ENCODE measurements around the gene PREX1. TPM values are rescaled to one million over a fixed set of nuclear protein-coding genes. Genes with fewer than 3 reads are reported as not detected.
A peak's percentile ranks its signal among the peaks of the same experiment; 100 is the strongest.

The PREX1 gene
- total and polyA plus RNA-seq, 8 donors: 1.5 to 13.2 (median 6.3) TPM

- Histone ChIP-seq H3K4me3 (no peak overlapping the region), H3K27ac (no peak overlapping the region), H3K36me3 (no peaks in the 10 kb centered on the region), H3K27me3 (peaks cover 0 to 4% (median 0%) of the 10 kb centered on the region in 4 donors), H3K4me1 (peaks cover 17 to 20% (median 20%) of the 10 kb centered on the region in 3 donors), H3K9me3 (no peaks in the 10 kb centered on the region)
- TF ChIP-seq, protein P1, sequence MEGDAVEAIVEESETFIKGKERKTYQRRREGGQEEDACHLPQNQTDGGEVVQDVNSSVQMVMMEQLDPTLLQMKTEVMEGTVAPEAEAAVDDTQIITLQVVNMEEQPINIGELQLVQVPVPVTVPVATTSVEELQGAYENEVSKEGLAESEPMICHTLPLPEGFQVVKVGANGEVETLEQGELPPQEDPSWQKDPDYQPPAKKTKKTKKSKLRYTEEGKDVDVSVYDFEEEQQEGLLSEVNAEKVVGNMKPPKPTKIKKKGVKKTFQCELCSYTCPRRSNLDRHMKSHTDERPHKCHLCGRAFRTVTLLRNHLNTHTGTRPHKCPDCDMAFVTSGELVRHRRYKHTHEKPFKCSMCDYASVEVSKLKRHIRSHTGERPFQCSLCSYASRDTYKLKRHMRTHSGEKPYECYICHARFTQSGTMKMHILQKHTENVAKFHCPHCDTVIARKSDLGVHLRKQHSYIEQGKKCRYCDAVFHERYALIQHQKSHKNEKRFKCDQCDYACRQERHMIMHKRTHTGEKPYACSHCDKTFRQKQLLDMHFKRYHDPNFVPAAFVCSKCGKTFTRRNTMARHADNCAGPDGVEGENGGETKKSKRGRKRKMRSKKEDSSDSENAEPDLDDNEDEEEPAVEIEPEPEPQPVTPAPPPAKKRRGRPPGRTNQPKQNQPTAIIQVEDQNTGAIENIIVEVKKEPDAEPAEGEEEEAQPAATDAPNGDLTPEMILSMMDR (IDR thresholded peaks at IDR 0.05): no peak
- FAIRE-seq (no peak), ATAC-seq (no peak), DNase-seq (no peak)
- WGBS, 2 donors: 79 to 87% methylated on average over 3 of the region's 3 CpGs
- intact Hi-C loops (cut with DNase I): no loop called here
Observed at GRCh38 chr20:48793776-48794175, 34.0 kb downstream of the PREX1 start.

GRCh38 chr20:48791666-48792071, 36.1 kb downstream of the PREX1 start:
- 9% methylated on average over 6 of the region's 6 CpGs for WGBS, 2 donors
- H3K4me1 ChIP-seq: peaks cover 17 to 20% (median 20%) of the 10 kb centered on the region in 3 donors
- H3K4me3 ChIP-seq: no peak overlapping the region
- intact Hi-C loops (cut with DNase I): no loop called here
- no peaks in the 10 kb centered on the region for H3K9me3 ChIP-seq
- peaks cover 0 to 3% (median 0%) of the 10 kb centered on the region in 4 donors for H3K27me3 ChIP-seq
- no peaks in the 10 kb centered on the region for H3K36me3 ChIP-seq
- ATAC-seq (peak; percentile 54 to 75 (median 72)), FAIRE-seq (no peak), DNase-seq (peak in 4 of 6 donors; percentile 30 to 56 (median 40))
- H3K27ac ChIP-seq: no peak overlapping the region
- TF ChIP-seq, protein P1 (IDR thresholded peaks at IDR 0.05): no peak

DNA sequence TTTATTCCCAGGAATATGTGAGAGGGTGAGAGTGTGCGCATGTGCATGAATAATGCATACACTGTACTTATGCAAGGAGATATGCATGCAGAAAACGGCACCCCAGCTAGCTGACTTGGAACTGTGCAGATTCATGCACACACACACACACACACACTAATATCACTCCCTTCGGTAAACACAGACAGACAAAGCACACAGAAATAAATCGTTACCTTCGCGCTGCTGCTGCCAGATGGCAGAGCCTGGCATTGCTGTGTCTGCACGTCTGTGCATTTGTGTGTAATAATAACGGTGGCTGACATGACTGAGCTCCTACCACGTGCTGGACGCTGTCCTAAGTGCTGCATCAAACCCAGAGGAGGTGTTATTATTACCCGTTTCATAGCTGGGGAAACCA, 36.8 kb downstream of the PREX1 start:
- H3K4me3 ChIP-seq: no peak overlapping the region
- no peaks in the 10 kb centered on the region for H3K9me3 ChIP-seq
- peak in 4 of 6 donors; percentile 43 to 57 (median 54) for DNase-seq
- ATAC-seq: peak; percentile 81 to 89 (median 87)
- TF ChIP-seq, protein P1 (IDR thresholded peaks at IDR 0.05): no peak
- WGBS, 2 donors: 7 to 11% methylated on average over 11 of the region's 11 CpGs
- no peak for FAIRE-seq
- no peaks in the 10 kb centered on the region for H3K27me3 ChIP-seq
- no peak overlapping the region for H3K27ac ChIP-seq
- peaks cover 17 to 20% (median 20%) of the 10 kb centered on the region in 3 donors for H3K4me1 ChIP-seq
- intact Hi-C loops (cut with DNase I): no loop called here
- H3K36me3 ChIP-seq: no peaks in the 10 kb centered on the region

GRCh38 chr20:48790473-48791003, 37.3 kb downstream of the PREX1 start:
- no peak for FAIRE-seq
- intact Hi-C loops (cut with DNase I): no loop called here
- DNase-seq: peak in 1 of 6 donors; percentile 31
- Histone ChIP-seq H3K9me3 (no peaks in the 10 kb centered on the region), H3K4me3 (no peak overlapping the region), H3K36me3 (no peaks in the 10 kb centered on the region), H3K4me1 (peaks cover 17 to 20% (median 20%) of the 10 kb centered on the region in 3 donors), H3K27ac (no peak overlapping the region), H3K27me3 (no peaks in the 10 kb centered on the region)
- WGBS, 2 donors: 42% methylated on average over 5 of the region's 5 CpGs
- TF ChIP-seq, protein P1 (IDR thresholded peaks at IDR 0.05): no peak
- ATAC-seq: peak in 3 of 4 donors; percentile 3 to 6 (median 3)

DNA sequence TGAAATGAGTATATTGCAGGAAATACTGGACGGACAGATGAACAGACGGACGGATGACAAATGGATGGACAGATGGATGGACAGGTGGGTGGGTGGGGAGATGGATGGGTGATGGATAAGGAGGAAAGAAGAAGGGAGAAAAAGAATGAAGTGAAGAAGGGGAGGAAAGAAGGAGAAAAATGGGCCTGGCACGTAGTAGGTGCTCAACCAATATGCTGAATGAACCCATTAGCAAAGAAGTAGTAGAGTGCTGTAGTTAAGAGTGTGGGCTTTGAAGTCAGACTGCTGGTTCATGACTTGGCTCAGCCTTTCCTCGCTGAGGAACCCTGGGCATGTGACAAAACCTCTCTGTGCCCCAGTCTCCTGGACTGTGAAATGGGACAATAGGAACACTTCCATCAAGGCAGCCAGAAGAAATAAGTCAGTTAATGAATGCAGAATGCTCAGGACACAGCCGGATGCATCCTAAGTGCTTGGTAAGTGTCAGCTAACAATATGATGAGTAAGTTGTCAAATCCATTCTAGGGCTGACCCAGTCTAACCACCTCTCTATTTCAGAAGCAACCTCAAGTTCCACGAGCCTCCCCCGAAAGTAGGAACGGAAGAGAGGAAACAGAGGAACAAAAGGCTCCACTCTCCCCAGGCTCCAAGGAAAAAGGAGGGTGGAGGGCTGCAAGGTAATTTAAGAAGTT, 37.9 kb downstream of the PREX1 start:
- Histone ChIP-seq H3K27me3 (no peaks in the 10 kb centered on the region), H3K4me3 (no peak overlapping the region), H3K36me3 (no peaks in the 10 kb centered on the region), H3K9me3 (no peaks in the 10 kb centered on the region), H3K27ac (no peak overlapping the region), H3K4me1 (peaks cover 17 to 20% (median 20%) of the 10 kb centered on the region in 3 donors)
- no peak for FAIRE-seq
- TF ChIP-seq, protein P1 (IDR thresholded peaks at IDR 0.05): no peak
- intact Hi-C loops (cut with DNase I): no loop called here
- WGBS, 2 donors: 58 to 74% methylated on average over 9 of the region's 9 CpGs
- peak in 1 of 6 donors; percentile 7 for DNase-seq
- ATAC-seq: no peak
